Measurements from ENCODE around the gene SMAD3.

SMAD3 gene

DNA sequence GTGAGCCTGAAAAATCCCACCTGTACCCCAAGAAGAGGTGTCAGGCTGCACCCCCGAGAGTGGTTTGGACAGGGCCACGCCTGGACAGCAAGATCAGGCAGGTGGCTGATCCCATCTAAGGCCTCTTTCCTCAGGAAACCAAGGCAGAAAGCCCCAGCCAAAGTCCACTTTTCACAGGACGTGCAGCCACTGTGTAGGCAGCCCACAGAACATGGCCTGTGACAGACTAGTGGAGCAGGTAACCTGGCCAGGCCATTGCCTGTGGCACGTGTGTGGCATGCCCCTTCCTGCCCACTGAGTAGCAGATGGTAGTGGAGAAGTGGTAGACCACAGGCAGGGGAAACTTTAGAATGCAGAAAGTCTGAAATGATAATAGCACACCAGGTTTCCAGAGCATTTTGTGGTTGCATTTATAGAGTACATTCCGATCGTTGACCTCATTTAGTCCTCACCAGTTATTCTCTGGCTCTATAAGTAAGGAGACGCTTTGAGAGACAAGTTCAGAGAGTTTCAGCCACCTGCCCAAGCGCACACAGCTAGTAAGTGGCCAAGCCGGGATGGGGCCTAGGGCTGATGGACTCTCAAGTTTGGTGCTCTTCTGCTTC is 120.3 kb downstream of the SMAD3 start:
- no peak for DNase-seq

DNA sequence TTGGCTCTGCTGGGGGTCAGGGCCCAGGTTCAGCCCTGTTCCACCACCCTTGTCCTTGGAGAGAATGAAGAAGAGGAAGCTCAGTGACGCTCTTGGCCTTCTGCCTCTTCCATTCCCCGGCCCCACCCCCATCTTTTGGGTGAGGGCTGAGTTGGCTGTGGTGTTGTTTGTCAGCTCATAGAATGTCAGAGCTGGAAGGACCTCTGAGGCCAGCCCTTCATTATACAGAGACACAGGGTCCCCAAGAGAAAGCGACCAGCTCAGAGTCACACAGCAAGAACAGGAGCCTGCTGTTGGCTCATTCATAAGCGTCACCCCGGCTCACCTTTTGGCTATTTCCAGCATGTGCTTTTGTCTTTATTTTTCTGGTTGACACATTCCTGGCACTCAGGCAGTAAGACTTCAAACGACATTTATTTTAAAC is 120.8 kb downstream of the SMAD3 start:
- DNase-seq: no peak

DNA sequence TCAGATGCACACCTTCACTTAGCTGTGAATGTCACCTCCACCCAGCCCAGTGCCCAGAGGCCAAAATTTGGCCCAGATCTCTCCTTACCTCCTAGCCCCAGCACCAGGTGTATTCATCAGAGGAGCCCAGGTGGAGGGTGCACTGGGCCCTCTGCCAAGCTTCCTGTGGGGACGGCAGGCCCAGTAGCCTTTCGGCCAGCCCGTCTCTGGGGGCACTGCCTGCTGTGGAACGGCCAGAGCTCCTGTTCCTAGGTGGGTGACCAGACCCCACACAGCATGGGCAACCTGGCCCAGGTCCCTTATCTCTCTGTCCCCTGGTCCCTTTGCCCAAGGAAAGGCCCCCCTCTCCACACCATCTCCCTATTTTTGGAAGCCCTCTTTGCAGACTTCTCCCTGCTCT is 121.3 kb downstream of the SMAD3 start:
- no peak for DNase-seq

DNA sequence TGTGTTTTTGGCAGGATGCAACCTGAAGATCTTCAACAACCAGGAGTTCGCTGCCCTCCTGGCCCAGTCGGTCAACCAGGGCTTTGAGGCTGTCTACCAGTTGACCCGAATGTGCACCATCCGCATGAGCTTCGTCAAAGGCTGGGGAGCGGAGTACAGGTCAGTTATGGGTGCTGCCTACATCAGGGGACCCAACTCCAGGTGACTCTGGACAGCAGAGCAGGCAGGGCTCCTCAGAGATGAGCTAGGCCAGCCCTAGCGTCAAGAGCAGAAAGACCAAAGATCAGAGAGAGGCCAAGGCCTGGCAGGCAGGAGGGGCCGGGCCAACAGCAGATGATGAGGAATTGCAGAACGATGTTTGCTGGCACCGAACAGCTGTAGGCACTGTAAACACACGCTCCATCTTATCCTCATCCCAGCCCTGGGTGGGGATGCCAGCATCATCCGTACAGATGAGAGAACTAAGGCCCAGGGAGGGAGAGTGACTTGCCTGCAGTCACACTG is 122.0 kb downstream of the SMAD3 start:
- no peak for DNase-seq

DNA sequence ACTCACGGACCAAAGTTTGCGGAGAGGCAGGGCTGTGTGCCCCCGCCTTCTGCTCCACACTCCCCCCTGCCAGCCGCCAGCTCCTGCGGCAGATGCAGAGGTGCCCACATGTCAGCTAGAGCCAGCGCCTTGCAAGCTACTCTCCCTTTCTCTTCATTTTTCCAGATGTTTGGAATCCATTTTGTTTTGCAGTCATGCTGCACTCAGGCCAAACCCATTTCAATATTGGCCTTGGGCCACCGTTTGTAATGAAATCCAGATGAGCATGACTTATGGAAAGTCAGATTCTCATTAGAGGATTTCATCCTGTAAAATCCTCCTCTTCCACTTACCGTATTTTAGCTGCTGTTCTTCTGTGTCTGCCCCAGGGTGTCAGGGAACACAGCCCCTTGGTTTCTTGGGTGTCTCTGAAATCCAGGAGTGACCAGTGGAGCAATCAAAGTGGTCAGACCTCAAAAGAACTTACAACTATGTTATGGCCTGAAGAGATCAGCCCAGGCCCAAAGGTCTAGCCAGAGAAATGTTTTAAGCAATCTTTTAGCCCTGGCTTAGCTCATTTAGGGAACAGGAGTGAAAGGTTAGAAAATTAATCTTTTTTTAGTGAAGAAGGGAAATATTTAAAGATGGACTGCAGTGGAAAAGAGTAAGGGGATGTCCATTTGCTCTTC is 123.3 kb downstream of the SMAD3 start:
- DNase-seq: no peak

DNA sequence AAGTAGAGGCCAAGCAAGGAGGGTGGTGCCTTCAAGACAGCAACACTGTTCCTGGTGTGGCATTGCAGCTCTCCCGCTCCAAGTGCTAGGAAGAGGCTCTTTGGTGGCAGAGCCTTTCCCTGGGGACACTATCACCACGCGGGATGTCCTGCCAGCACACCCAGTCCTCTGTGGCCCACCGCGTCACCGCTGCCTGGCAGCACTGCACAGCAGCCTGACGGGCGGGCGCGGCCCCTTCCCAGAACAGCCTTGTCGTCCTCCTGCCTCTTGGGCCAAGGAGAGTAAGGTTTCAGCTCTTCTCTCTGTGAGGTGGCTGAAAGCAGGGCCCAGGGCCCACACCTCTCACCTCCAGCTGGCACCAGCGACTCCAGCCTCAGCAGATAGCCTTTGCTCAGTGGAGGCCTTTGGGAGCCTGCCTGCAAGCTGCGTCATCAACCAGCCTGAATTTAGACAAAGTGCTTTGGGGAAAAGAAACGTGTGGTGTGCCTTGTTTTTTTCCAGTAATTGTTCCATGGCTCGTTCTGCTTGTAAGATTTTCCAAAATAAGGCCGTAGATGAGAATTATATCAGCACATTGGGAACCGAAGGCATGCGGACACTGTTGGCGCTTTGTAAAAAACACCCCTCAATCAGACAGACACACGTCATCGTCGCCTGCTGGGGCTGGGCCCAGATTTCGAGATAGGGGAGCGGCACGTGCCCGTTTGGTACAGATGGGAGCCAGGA is 124.1 kb downstream of the SMAD3 start:
- DNase-seq: no peak

DNA sequence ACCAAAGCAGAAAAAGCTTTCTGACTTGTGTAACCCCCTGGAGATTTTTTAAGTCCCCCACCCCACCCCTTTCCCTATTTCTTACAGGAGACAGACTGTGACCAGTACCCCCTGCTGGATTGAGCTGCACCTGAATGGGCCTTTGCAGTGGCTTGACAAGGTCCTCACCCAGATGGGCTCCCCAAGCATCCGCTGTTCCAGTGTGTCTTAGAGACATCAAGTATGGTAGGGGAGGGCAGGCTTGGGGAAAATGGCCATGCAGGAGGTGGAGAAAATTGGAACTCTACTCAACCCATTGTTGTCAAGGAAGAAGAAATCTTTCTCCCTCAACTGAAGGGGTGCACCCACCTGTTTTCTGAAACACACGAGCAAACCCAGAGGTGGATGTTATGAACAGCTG is 124.9 kb downstream of the SMAD3 start:
- no peak for DNase-seq

DNA sequence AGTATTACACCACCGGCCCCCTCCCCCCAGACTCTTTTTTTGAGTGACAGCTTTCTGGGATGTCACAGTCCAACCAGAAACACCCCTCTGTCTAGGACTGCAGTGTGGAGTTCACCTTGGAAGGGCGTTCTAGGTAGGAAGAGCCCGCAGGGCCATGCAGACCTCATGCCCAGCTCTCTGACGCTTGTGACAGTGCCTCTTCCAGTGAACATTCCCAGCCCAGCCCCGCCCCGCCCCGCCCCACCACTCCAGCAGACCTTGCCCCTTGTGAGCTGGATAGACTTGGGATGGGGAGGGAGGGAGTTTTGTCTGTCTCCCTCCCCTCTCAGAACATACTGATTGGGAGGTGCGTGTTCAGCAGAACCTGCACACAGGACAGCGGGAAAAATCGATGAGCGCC is 125.4 kb downstream of the SMAD3 start:
- no peak for DNase-seq

DNA sequence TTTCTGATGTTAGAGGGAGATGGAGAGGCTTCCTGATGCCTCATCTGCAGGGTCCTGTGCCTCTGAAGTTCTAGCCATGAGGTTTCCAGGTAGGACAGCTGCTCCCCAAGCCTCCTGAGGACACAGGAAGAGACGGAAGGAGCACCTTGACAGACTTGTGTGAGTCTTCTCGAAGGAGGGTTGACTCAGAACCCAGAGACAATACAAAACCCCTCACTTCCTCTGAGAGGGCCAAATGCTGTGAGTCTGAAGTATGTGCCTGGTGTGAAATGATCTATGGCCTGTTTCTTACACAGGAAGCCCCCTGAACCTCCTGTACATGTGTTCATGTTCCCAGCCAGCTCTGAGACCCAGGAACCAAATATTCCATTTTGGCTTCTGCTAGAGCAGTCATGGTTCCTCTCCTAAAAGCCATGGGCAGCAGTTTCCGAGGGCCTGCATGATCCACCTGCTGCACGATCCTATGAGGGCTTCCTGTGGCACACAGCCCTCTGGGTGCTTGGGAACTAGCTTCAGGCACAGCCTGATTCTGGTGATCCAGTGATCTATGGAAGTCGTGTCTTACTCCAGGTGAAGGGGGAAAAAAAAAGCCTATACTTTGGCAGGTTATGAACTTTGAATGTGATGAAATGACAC is 126.9 kb downstream of the SMAD3 start:
- DNase-seq: no peak

DNA sequence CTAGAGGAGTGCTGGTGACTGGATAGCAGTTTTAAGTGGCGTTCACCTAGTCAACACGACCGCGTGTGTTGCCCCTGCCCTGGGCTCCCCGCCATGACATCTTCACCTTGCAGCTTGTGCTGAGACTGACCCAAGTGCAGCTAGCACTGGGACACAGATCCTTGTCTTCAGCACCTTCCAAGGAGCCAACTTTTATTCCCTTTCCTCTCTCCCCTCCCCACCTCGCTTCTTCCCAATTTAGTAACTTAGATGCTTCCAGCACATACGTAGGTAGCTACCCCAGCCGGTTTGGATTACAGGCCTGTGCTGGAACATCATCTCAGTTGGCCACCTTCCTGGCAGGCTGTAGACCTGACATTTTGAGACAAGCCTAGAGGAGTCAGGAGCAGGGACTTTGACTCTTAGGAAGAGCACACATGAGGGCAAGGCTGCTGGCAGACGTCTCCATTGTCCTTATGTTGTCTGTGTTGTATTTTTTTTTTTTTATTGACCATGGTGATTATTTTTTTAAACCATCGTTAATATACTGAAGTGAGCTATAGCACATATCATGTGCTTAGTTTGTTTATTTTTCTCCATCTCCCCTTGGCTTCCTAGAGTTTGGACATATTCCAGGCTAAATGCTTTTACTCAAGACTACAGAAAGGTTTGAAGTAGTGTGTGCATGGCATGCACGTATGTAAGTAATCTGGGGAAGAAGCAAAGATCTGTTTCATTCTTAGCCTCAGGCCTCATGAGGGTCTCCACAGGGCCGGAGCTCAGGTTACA is 128.0 kb downstream of the SMAD3 start:
- DNase-seq: no peak

DNA sequence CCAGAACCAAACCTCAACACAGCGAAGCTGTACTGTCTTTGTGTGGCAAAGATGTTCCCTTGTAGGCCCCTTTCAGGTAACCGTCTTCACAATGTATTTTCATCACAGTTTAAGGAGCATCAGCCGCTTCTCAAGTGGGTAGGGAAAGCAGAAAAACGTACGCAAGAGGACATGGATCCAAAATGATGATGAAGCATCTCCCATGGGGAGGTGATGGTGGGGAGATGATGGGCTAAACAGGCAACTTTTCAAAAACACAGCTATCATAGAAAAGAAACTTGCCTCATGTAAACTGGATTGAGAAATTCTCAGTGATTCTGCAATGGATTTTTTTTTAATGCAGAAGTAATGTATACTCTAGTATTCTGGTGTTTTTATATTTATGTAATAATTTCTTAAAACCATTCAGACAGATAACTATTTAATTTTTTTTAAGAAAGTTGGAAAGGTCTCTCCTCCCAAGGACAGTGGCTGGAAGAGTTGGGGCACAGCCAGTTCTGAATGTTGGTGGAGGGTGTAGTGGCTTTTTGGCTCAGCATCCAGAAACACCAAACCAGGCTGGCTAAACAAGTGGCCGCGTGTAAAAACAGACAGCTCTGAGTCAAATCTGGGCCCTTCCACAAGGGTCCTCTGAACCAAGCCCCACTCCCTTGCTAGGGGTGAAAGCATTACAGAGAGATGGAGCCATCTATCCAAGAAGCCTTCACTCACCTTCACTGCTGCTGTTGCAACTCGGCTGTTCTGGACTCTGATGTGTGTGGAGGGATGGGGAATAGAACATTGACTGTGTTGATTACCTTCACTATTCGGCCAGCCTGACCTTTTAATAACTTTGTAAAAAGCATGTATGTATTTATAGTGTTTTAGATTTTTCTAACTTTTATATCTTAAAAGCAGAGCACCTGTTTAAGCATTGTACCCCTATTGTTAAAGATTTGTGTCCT is 129.0 kb downstream of the SMAD3 start:
- DNase-seq: no peak

DNA sequence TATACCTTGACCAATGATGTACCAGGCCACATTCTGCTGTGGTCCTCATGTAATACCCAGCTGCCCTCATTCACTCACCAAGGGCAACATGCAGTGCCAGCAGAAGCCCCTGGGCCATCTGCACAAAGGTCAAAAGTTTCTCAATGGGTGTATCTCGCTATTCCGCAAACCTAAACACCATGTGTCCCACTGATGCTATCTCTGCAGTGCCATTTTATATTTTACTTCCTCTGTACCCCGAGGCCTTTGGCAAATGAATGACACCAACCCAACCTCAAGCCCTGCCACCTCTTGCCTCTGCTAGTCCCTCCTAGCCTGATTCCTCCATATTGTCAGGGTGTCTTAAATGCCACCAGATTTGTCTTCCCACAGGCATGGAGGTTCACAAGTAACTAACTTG is 129.9 kb downstream of the SMAD3 start:
- DNase-seq: no peak

DNA sequence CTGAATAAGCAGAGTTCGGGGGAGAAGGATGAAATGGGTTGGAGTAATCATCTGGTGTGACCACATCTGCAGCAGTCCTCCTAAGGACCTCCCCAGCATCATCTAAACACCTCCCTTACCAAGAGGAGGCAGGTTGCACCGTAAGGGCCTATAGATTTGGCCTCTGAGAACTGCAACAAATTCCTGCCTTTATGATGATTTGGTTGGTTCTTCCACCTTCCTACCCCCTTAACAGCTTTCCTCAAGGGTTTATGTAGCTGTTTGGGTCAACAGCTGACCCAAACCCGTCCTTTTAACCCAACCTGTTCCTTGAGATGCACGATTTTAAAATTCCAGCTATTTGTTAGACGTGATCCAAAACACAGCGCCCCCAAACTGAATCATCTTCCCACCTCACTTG is 130.8 kb downstream of the SMAD3 start:
- no peak for DNase-seq

DNA sequence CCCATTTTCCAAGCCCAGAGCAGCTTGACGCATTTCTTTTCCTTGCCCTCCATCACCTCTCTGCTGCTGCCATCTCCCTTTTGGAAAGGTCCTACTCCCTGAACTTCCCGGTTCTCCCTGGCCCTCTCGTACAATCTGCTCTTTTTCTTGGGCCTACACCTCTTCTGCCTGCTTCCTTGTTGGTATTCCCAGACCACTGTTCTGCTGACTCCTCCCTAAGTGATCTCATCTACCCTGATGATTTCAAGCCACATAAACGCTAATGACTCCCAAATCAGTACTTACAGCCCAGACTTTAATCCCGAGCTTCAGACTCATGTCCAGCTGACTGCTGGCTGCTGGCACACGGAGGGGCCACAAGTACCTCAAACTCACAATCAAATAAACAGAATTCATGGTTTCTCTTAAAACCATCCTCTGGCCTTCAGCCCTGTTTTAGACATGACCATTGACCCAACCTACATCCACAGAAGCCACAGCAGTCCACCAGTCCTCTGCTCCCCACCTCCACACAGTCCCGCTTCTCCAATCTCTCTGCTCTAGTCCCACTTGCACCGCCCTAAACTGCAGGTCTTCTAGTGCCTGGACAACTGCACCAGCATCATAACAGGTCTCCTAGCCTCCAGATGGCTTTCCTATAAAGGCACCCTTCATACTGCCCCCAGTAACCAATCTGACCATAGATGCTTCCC is 131.4 kb downstream of the SMAD3 start:
- DNase-seq: no peak

DNA sequence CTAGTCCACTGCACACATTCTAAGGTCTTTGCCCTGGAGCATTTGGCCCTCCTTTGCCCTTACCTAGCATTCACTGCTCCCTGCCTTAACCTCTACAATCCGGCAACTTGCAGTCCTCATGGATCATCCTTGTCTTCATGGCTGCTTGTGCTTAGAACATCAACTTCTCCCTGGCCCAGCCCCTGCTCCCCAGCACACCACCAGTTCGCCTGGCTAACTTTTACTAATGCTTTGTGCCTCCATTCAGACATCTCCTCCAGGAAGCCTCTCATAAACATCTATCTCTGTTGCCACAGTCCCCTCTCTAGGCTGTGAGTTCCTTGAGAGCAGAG is 131.9 kb downstream of the SMAD3 start:
- DNase-seq: no peak

DNA sequence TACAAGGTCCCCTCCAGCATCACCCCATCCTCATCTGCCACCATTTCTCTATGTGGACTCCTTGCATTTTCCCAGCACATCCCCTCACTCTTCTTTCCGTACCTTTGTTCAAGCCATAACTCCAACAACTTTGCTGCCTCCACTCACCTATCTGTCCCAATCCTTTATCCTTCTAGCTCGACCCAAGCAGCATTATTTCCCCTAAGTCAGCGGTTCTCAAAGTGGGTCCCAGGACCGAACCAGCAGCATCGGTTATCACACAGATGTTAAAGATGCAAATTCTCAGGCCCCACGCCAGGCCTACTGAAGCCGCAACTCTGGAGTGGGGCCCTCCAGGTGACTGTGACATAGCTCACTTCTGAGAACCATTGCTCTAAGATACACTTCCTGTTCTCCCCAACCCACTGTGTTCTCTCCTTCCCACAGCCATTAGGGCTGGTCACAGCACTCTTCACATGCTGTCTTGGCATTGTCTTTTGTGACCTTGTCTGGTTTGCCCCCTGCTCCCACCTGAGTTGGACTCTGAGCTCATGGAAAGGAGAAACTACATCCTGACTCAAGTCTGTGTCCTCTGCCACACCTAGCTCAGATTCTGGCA is 132.9 kb downstream of the SMAD3 start:
- DNase-seq: no peak

DNA sequence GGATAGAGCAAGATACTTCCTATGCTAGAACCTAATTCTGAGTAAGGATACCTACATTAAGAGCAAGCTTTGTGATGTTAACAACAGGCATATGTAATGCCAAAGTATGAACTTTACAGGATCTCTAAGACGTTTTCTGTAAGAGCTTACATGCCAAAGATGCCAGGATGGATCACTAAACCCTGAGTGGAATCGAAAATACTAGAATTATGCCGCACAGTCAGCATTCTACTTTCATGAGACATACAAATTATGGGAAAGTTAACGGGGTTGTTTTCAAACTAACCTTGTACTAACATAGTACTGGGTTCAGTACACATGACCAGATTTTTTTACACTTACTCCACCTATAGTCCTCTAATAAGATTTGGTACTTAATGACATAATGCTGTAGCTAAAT is 134.0 kb downstream of the SMAD3 start:
- no peak for DNase-seq

DNA sequence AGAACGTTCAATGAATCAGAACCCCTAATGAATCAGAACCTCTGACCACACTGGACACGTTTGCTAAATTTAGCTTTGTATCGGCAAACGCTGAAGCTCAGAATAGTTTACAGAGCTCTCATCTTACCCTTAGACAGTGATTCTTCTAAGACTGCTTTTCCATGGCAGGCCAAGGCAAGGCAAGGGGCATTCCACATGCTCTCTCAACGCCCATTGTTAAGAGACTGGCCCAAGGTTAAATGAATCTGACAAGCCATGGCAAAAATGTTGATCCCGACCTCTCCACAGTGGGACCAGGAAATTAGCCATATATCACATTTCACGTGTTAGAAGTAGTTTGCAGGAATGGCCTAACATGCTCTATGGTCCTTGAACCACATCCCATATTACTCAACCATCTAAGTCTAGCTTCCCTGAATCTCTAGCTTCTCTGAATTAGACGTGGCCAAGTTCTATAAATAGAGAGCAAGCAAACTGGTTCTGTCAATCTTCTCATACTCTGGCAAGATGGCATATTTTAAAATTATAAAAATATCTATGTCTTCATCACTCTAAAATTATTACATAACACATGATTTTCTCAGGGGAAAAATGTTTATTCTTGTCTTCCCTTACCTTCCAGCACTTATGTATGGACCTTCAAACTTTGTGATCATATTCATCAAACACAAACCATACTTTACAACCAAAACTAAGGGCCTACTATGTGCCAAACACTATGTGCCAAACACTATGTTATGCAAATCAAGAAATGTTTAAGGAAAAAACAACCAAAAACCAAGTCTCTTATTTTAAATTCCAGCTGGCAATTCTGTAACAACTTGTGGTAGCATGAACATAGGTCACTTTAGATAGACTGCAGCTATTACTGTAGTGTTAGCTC is 134.7 kb downstream of the SMAD3 start:
- DNase-seq: no peak

DNA sequence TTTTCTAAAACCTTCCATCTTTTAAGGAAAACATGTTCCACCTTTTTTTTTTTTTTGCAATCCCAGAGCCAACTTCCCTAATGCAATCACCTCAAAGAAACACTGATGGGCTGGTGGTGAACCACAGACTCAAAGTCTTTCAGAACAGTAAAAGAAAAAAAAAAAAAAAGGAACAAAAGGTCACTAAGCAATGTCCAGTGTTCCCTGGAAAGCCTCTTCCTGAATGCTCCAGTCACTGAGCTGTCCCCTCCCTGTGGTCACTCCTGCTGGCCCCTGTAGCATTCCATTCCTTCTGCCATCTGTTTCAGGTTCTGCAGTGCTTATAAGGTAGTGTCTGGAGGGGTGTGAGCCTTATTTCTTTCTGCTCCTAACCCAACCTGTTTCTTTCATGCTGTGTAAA is 135.7 kb downstream of the SMAD3 start:
- no peak for DNase-seq

DNA sequence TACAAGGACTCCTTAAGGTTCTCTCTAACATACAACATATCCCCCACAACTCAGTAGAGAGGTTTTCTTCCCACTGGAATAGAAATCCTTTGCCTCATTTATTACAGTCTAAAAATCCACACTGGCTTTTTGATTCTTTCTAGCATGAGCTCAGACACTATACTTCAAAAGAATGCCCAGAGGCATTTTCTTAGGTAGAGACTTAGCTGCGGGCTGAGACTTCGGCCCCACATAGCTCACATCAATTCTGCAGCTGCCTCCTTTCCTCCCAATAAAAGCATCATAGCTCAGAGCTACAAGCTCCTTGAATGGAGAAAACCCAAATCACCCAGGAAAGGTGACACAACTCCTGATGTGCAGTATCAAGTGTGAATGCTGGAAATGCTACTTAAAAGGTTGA is 136.7 kb downstream of the SMAD3 start:
- no peak for DNase-seq

All from NCI-H510A (cell line).